Vagina (tissue), 2 donors: Measurements from ENCODE around the gene SIAH2. TPM values are rescaled to one million over a fixed set of nuclear protein-coding genes. Genes with fewer than 3 reads are reported as not detected.
A peak's percentile ranks its signal among the peaks of the same experiment; 100 is the strongest.

Experiments used
- DNase-seq, 2 donors: peaks; one replicate each; pipeline ENCODE4 v3.0.0-alpha.2; 2017; ENCODE audit errors: extremely low spot score in 2 of 2
- H3K27ac ChIP-seq: fragments of 200-600 bp; sonication (generic); one replicate; pipeline ENCODE4 v1.5.1; 2019
- H3K27me3 ChIP-seq: fragments of 200-600 bp; sonication (generic); one replicate; pipeline ENCODE4 v1.5.1; 2019
- H3K36me3 ChIP-seq, 2 donors: fragments of 200-600 bp; sonication (generic); one replicate each; pipeline ENCODE4 v1.5.1; 2017 to 2019
- H3K4me1 ChIP-seq: fragments of 200-600 bp; sonication (generic); one replicate; pipeline ENCODE4 v1.5.1; 2019
- H3K4me3 ChIP-seq, 2 donors: fragments of 200-600 bp; sonication (generic); 1 replicate in 1 of 2; 2 replicates in 1 of 2; pipeline ENCODE4 v1.5.1; 2016 to 2019
- H3K9me3 ChIP-seq: fragments of 200-600 bp; sonication (generic); one replicate; pipeline ENCODE4 v1.5.1; 2019
- CTCF ChIP-seq, 3 experiments: fragments of 450-650 bp in 2 of 3; fragments of 200-600 bp in 1 of 3; sonication (generic) in 1 of 3; IDR thresholded peaks; one replicate each; pipeline ENCODE4 v1.5.1; 2017 to 2019; ENCODE audit warnings: antibody characterized with exemption in 3 of 3, mild to moderate bottlenecking in 2 of 3, moderate library complexity in 2 of 3
- POLR2A ChIP-seq, 2 donors: fragments of 450-650 bp; IDR thresholded peaks; one replicate each; pipeline ENCODE4 v1.6.1; 2017; ENCODE audit warnings: antibody characterized with exemption in 2 of 2, mild to moderate bottlenecking in 2 of 2, moderate library complexity in 2 of 2
- POLR2AphosphoS5 ChIP-seq, 2 donors: sonication (generic); formaldehyde crosslinking; IDR thresholded peaks; one replicate each; pipeline ENCODE4 v1.9.0; 2017; ENCODE audit warnings: antibody characterized with exemption in 2 of 2, mild to moderate bottlenecking in 2 of 2, low read depth in 1 of 2; ENCODE audit not compliant: insufficient read depth in 1 of 2
- intact Hi-C: fragments of 100-400 bp; cut with DNase I; formaldehyde crosslinking; loops from one replicate; pipeline ENCODE4 v1.15.1; 2023
- total RNA-seq: library from RNA; depleted of rRNA; stranded (reverse); fragments of >200 nt; gene quantifications from one replicate; pipeline ENCODE4 v1.2.3, GENCODE V29; 2016

The SIAH2 gene
- total RNA-seq, 1 donor from 2014 or later, result 71.0 TPM

DNA sequence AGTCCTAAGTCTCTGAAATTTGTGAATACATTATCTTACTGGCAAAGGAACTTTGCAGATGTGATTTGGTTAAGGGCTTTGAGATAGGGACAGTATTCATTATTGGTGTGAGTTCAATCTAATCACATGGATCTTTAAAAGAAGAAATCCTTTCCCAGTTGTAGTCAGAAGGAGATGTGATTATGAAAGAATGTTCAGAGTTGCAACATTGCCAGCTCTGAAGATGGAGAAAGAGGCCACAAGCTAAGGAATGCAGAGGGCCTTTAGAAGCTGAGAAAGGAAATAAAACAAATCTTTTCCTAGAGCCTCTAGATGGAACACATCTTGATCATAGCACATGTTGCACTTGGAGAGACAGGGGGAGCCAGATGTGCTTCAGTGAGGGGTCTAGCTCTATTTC, 27.7 kb upstream of the SIAH2 start:
- intact Hi-C loops, result no loop called here
- Histone ChIP-seq H3K4me3 (no peak overlapping the region), H3K36me3 (no peaks in the 10 kb centered on the region), H3K27ac (no peak overlapping the region), H3K9me3 (no peaks in the 10 kb centered on the region), H3K27me3 (no peaks in the 10 kb centered on the region), H3K4me1 (no peaks in the 10 kb centered on the region)
- TF ChIP-seq POLR2AphosphoS5 (IDR thresholded peaks at IDR 0.05; ENCODE audit: insufficient read depth in 1 of 2, low read depth in 1 of 2), result no peak
- no peak for TF ChIP-seq POLR2A (IDR thresholded peaks at IDR 0.05)
- TF ChIP-seq CTCF (IDR thresholded peaks at IDR 0.05), result no peak
- no peak for DNase-seq

- TF ChIP-seq POLR2A (IDR thresholded peaks at IDR 0.05), result no peak
- no peak for TF ChIP-seq POLR2AphosphoS5 (IDR thresholded peaks at IDR 0.05; ENCODE audit: insufficient read depth in 1 of 2, low read depth in 1 of 2)
- no peak for TF ChIP-seq CTCF (IDR thresholded peaks at IDR 0.05)
- Histone ChIP-seq H3K4me1 (no peaks in the 10 kb centered on the region), H3K36me3 (no peaks in the 10 kb centered on the region), H3K27ac (no peak overlapping the region), H3K9me3 (no peaks in the 10 kb centered on the region), H3K27me3 (no peaks in the 10 kb centered on the region), H3K4me3 (no peak overlapping the region)
- intact Hi-C loops, result loop anchor here (5.0 kb wide), 1 partner anchor 78 kb away; no protein-coding TSS in a partner anchor
- no peak for DNase-seq
Measured at GRCh38 chr3:150789451-150789850, 26.5 kb upstream of the SIAH2 start.

- DNase-seq, result no peak
- intact Hi-C loops, result loop anchor here (5.0 kb wide), 1 partner anchor 79 kb away; no protein-coding TSS in a partner anchor
- no peak overlapping the region for H3K27ac ChIP-seq
- H3K36me3 ChIP-seq, result no peaks in the 10 kb centered on the region
- H3K4me1 ChIP-seq, result no peaks in the 10 kb centered on the region
- H3K4me3 ChIP-seq, result no peak overlapping the region
- TF ChIP-seq CTCF (IDR thresholded peaks at IDR 0.05) (peak; percentile 81 to 95 (median 92)), POLR2AphosphoS5 (IDR thresholded peaks at IDR 0.05; ENCODE audit: insufficient read depth in 1 of 2, low read depth in 1 of 2) (peak in 1 of 2 donors; percentile 22), POLR2A (IDR thresholded peaks at IDR 0.05) (no peak)
- no peaks in the 10 kb centered on the region for H3K27me3 ChIP-seq
- H3K9me3 ChIP-seq, result no peaks in the 10 kb centered on the region
Measured at GRCh38 chr3:150787741-150788370, 24.9 kb upstream of the SIAH2 start.

DNA sequence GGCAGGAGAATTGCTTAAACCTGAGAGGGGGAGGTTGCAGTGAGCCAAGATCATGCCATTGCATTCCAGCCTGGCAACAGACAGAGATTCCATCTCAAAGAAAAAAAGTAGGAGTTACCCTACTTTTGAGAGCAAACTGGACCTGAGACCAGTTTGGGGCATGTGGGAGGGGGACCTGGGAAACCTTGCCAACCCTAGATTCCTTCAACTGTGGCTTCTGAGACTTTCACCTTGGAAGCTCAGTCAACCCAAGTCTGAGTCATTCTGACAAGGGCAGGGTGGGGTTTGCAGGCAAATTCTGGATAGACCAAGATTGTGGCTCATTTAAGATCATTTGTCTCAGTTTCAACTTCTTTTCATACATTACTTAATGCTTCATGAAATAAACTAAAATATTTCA, 23.8 kb upstream of the SIAH2 start:
- Histone ChIP-seq H3K36me3 (no peaks in the 10 kb centered on the region), H3K27me3 (no peaks in the 10 kb centered on the region), H3K9me3 (no peaks in the 10 kb centered on the region), H3K4me3 (no peak overlapping the region), H3K4me1 (no peaks in the 10 kb centered on the region), H3K27ac (no peak overlapping the region)
- intact Hi-C loops, result loop anchor here (5.0 kb wide), 1 partner anchor 81 kb away; no protein-coding TSS in a partner anchor
- no peak for TF ChIP-seq CTCF (IDR thresholded peaks at IDR 0.05)
- TF ChIP-seq POLR2A (IDR thresholded peaks at IDR 0.05), result no peak
- no peak for TF ChIP-seq POLR2AphosphoS5 (IDR thresholded peaks at IDR 0.05; ENCODE audit: insufficient read depth in 1 of 2, low read depth in 1 of 2)
- DNase-seq, result no peak

DNA sequence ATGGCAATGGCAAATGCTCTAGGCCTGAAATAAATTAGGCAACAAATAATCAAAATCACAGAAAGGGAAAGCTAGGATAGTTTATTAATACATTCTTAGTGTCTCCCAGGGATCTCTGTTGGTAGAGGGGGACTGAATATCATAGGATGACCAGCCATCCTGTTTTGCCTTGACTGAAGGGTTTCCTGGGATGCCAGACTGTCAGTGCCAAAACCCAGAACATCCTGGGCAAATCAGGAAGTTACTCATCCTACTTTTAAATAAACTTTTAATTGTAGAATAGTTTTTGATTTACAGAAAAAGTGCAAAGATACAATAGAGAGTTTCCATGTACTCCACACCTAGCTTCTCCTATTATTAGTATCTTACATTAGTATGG, 21.8 kb upstream of the SIAH2 start:
- intact Hi-C loops, result loop anchor here (5.0 kb wide), 2 partner anchors 83 to 363 kb away; no protein-coding TSS in a partner anchor

More for the DNA sequence above, 21.8 kb upstream of the SIAH2 start:
- Histone ChIP-seq H3K4me1 (no peaks in the 10 kb centered on the region), H3K4me3 (no peak overlapping the region), H3K27ac (no peak overlapping the region), H3K27me3 (no peaks in the 10 kb centered on the region), H3K9me3 (no peaks in the 10 kb centered on the region), H3K36me3 (no peaks in the 10 kb centered on the region)
- TF ChIP-seq POLR2AphosphoS5 (IDR thresholded peaks at IDR 0.05; ENCODE audit: insufficient read depth in 1 of 2, low read depth in 1 of 2) (no peak), CTCF (IDR thresholded peaks at IDR 0.05) (no peak), POLR2A (IDR thresholded peaks at IDR 0.05) (no peak)
- DNase-seq, result no peak
